Chondrocyte (in vitro differentiated cells): Measurements from ENCODE around the gene FAM209A. TPM values are rescaled to one million over a fixed set of nuclear protein-coding genes. Genes with fewer than 3 reads are reported as not detected.
A peak's percentile ranks its signal among the peaks of the same experiment; 100 is the strongest.
"Not testable (repeated sequence)": the region's sequence is repeated elsewhere in the genome, so short reads cannot be mapped to it uniquely, and the experiment has no call there.

Source experiments
- DNase-seq: peaks from one replicate; pipeline ENCODE4 v3.0.0; 2021; ENCODE audit warnings: mixed read lengths, low spot score
- H3K27ac Mint-ChIP-seq: one replicate; pipeline ENCODE4 v1.8.0; 2021; ENCODE audit warnings: mild to moderate bottlenecking, moderate library complexity, mixed read lengths; ENCODE audit not compliant: unreplicated experiment
- H3K27me3 Mint-ChIP-seq: 2 replicates; pipeline ENCODE4 v1.8.0; 2021; ENCODE audit warnings: low read depth, mixed read lengths
- H3K36me3 Mint-ChIP-seq: 2 replicates; pipeline ENCODE4 v1.8.0; 2021; ENCODE audit warnings: low read depth, mixed read lengths
- H3K4me1 Mint-ChIP-seq: 2 replicates; pipeline ENCODE4 v1.8.0; 2021; ENCODE audit warnings: low read depth, mild to moderate bottlenecking, mixed read lengths
- H3K4me3 Mint-ChIP-seq: one replicate; pipeline ENCODE4 v1.8.0; 2021; ENCODE audit warnings: mild to moderate bottlenecking, moderate library complexity, mixed read lengths; ENCODE audit not compliant: unreplicated experiment
- H3K9me3 Mint-ChIP-seq: 2 replicates; pipeline ENCODE4 v1.8.0; 2021; ENCODE audit warnings: low read depth, mixed read lengths
- CTCF ChIP-seq: fragments of 200-600 bp; sonication (generic); IDR thresholded peaks from 2 replicates; pipeline ENCODE4 v1.5.0; 2021; ENCODE audit warnings: antibody characterized with exemption, mild to moderate bottlenecking, moderate library complexity
- long read RNA-seq: library from polyadenylated mRNA; stranded (forward); transcript quantifications from one replicate; pipeline ENCODE4 v2.0.0, GENCODE V29; 2021
- total RNA-seq: library from RNA; stranded (reverse); gene quantifications from 3 replicates; pipeline ENCODE4 v1.2.1, GENCODE V29; 2021

The FAM209A gene, protein sequence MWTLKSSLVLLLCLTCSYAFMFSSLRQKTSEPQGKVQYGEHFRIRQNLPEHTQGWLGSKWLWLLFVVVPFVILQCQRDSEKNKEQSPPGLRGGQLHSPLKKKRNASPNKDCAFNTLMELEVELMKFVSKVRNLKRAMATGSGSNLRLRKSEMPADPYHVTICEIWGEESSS
- 0.55 to 0.58 TPM in 2 of 3 replicates, not detected in the other for total RNA-seq
- long read RNA-seq, partial matches to known transcripts, result 0 of 5 reads
- long read RNA-seq, other reads (novel, unspliced or antisense), result 5 of 5 reads

GRCh38 chr20:56524444-56524843, at the start of gene FAM209A:
Gene FAM209A (plus strand): TSS chr20:56524744. CDS start chr20:56524809, 65 bp downstream.
- H3K4me1 Mint-ChIP-seq, H3K27me3 Mint-ChIP-seq, H3K9me3 Mint-ChIP-seq, H3K27ac Mint-ChIP-seq, H3K4me3 Mint-ChIP-seq: not testable (repeated sequence)
- DNase-seq, result peak; percentile 67
- H3K36me3 Mint-ChIP-seq, result peaks cover 16% of the 10 kb centered on the region

GRCh38 chr20:56483970-56484369, 40.6 kb upstream of the FAM209A start:
- no peak for DNase-seq
- Mint-ChIP-seq H3K36me3 (peaks cover 37% of the 10 kb centered on the region), H3K4me3 (no peak overlapping the region), H3K4me1 (peaks cover 17% of the 10 kb centered on the region), H3K27me3 (no peaks in the 10 kb centered on the region), H3K9me3 (no peaks in the 10 kb centered on the region), H3K27ac (no peak overlapping the region)
- TF ChIP-seq CTCF, result no peak

- DNase-seq, result no peak
- Mint-ChIP-seq H3K9me3 (no peaks in the 10 kb centered on the region), H3K36me3 (peaks cover 31% of the 10 kb centered on the region), H3K4me3 (no peak overlapping the region), H3K27me3 (no peaks in the 10 kb centered on the region), H3K4me1 (peaks cover 23% of the 10 kb centered on the region), H3K27ac (no peak overlapping the region)
- no peak for TF ChIP-seq CTCF
Observed at GRCh38 chr20:56487216-56487615, 37.3 kb upstream of the FAM209A start.

GRCh38 chr20:56488566-56488965, 36.0 kb upstream of the FAM209A start:
- Mint-ChIP-seq H3K9me3 (no peaks in the 10 kb centered on the region), H3K4me3 (no peak overlapping the region), H3K36me3 (peaks cover 30% of the 10 kb centered on the region), H3K27me3 (no peaks in the 10 kb centered on the region), H3K27ac (no peak overlapping the region), H3K4me1 (peaks cover 23% of the 10 kb centered on the region)
- no peak for TF ChIP-seq CTCF
- DNase-seq, result no peak

DNA sequence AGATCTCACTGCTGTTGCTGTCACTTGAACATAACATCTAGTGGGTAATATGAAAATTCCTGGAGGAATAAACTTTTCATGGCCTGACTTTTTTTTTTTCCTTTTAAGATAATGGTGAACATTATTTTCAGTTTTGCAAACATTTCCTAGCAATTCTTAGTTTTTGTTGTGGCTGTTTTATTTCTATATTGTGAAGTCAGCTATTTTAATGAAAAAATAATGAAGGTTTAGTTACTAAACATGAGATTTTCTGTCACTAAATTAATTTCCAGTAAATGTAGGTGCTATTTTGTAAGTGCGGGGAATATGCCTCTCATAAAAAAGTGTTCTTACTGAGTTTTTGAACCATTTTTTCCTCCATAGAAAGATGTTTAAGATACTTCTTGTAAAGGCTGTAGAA, 23.4 kb upstream of the FAM209A start:
- no peak overlapping the region for H3K27ac Mint-ChIP-seq
- no peak overlapping the region for H3K4me3 Mint-ChIP-seq
- DNase-seq, result no peak
- no peaks in the 10 kb centered on the region for H3K4me1 Mint-ChIP-seq
- H3K9me3 Mint-ChIP-seq, result peaks cover 7% of the 10 kb centered on the region
- peaks cover 11% of the 10 kb centered on the region for H3K36me3 Mint-ChIP-seq
- no peaks in the 10 kb centered on the region for H3K27me3 Mint-ChIP-seq
- no peak for TF ChIP-seq CTCF

GRCh38 chr20:56503916-56504315, 20.6 kb upstream of the FAM209A start:
- Mint-ChIP-seq H3K36me3 (no peaks in the 10 kb centered on the region), H3K4me3 (no peak overlapping the region), H3K9me3 (no peaks in the 10 kb centered on the region), H3K27me3 (no peaks in the 10 kb centered on the region), H3K27ac (no peak overlapping the region), H3K4me1 (no peaks in the 10 kb centered on the region)
- DNase-seq, result no peak
- TF ChIP-seq CTCF, result no peak
